ENCODE data around the gene DDX17.

DNA sequence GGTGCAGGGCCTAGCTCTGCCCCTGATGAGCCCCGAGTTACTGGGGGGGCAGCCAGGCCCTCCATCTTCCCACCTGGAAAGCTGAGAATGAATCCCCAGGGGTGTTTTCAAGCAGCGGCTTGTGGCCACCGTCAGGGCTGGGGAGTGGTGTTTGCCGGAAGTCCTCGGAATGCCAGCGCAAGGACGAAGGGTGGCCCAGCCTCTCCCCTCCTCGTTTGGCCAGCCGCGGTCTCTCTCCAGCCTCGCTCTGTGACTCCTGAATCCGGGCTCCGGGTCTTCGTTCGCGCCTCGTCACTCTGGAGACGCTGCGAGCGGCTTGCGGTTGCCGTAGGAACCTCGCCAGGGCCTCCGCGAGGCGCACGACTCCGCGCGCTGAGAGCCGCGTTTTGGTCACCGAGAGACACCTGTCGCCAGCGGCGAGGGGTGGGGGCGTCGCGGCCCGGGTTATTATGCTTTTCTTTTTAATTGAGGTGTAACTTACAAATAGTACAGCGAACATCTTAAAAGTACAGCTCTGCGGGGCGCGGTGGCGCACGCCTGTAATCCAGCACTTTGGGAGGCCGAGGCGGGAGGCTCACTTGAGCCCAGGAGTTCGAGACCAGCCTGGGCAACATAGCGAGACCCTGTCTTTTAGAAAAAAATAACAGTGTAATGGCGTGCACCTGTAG lies 44.6 kb downstream of the DDX17 start:
- TF ChIP-seq, protein P1, sequence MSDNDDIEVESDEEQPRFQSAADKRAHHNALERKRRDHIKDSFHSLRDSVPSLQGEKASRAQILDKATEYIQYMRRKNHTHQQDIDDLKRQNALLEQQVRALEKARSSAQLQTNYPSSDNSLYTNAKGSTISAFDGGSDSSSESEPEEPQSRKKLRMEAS (IDR thresholded peaks at IDR 0.05) = peak; percentile 86
- TF ChIP-seq, protein P2, sequence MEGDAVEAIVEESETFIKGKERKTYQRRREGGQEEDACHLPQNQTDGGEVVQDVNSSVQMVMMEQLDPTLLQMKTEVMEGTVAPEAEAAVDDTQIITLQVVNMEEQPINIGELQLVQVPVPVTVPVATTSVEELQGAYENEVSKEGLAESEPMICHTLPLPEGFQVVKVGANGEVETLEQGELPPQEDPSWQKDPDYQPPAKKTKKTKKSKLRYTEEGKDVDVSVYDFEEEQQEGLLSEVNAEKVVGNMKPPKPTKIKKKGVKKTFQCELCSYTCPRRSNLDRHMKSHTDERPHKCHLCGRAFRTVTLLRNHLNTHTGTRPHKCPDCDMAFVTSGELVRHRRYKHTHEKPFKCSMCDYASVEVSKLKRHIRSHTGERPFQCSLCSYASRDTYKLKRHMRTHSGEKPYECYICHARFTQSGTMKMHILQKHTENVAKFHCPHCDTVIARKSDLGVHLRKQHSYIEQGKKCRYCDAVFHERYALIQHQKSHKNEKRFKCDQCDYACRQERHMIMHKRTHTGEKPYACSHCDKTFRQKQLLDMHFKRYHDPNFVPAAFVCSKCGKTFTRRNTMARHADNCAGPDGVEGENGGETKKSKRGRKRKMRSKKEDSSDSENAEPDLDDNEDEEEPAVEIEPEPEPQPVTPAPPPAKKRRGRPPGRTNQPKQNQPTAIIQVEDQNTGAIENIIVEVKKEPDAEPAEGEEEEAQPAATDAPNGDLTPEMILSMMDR (IDR thresholded peaks at IDR 0.05 in 2 of 3, conservative IDR thresholded peaks at IDR 0.05 in 1 of 3; ENCODE audit: borderline replicate concordance in 1 of 3, insufficient read depth in 1 of 3, low read depth in 2 of 3, low read length in 2 of 3) = no peak
- TF ChIP-seq ZNF274 (IDR thresholded peaks at IDR 0.05; ENCODE audit: low read depth, low read length) = no peak
- no peak; the same call in 1 of the 2 replicates for TF ChIP-seq JUND (IDR thresholded peaks at IDR 0.05)
- no peak for TF ChIP-seq POLR2A (IDR thresholded peaks at IDR 0.05; ENCODE audit: borderline replicate concordance, extremely low read depth, insufficient read depth, insufficient read length)
- TF ChIP-seq POLR2AphosphoS5 (IDR thresholded peaks at IDR 0.05; ENCODE audit: low read depth, low read length) = peak; percentile 40; the same call in 1 of the 2 replicates
- TF ChIP-seq TCF7L2 (IDR thresholded peaks at IDR 0.05; ENCODE audit: borderline replicate concordance, extremely low read depth, insufficient read depth, insufficient read length) = peak; percentile 50
- no peak for TF ChIP-seq EZH2 (IDR thresholded peaks at IDR 0.05)
- TF ChIP-seq CBX3 (IDR thresholded peaks at IDR 0.05; ENCODE audit: low read depth) = peak; percentile 75
- no peak for TF ChIP-seq EGR1 (IDR thresholded peaks at IDR 0.05; ENCODE audit: low read depth)
- peak; percentile 84 for TF ChIP-seq SP1 (IDR thresholded peaks at IDR 0.05; ENCODE audit: low read depth)
- TF ChIP-seq CEBPB (IDR thresholded peaks at IDR 0.05; ENCODE audit: low read depth) = no peak

All from HCT116 (cell line).